Endothelial cell of umbilical vein (primary cell): ENCODE data around the gene GRIA1. TPM values are rescaled to one million over a fixed set of nuclear protein-coding genes. Genes with fewer than 3 reads are reported as not detected.

ENCODE experiments used
- BruUV-seq: library from RNA; stranded (reverse); fragments of 400-500 nt; replicated peaks from 2 replicates; lab custom pipeline; 2021; lab: Mats Ljungman, UMichigan
- CTCF ChIA-PET: fragments of 300-600, 350-600 bp; sonication (Branson Sonifier 250); formaldehyde crosslinking; loops from one replicate; lab custom pipeline; 2021; ENCODE audit warnings: antibody characterized with exemption, inconsistent platforms; lab: Charles Lee
- POLR2A ChIA-PET: fragments of 300-600, 350-600 bp; sonication (Branson Sonifier 250); formaldehyde crosslinking; loops from one replicate; lab custom pipeline; 2021; ENCODE audit warnings: antibody characterized with exemption, inconsistent platforms; lab: Charles Lee
- DNase-seq: peaks from one replicate; pipeline ENCODE4 v3.0.0-alpha.2; 2011; ENCODE audit warnings: low read depth, low spot score
- FAIRE-seq: peaks from 2 replicates; lab custom pipeline; 2011; peaks lifted over from hg19 to GRCh38; lab: Jason Lieb, UNC
- H2AFZ ChIP-seq: 2 replicates; pipeline ENCODE4 v1.6.0; 2012; ENCODE audit warnings: low read depth, low read length, control low read depth, inconsistent platforms
- H3K27ac ChIP-seq: 2 replicates; pipeline ENCODE4 v1.5.1; 2011; ENCODE audit warnings: low read depth, mild to moderate bottlenecking, control low read depth, low read length, moderate library complexity; ENCODE audit not compliant: insufficient read depth
- H3K27me3 ChIP-seq, 2 experiments: 2 replicates each; pipeline versions ENCODE4 v1.6.0 to v1.6.1; 2011; ENCODE audit warnings: low read length in 2 of 2, mixed read lengths in 1 of 2; ENCODE audit not compliant: control insufficient read depth in 2 of 2, insufficient read depth in 2 of 2
- H3K36me3 ChIP-seq, 2 experiments: 2 replicates in 1 of 2; 3 replicates in 1 of 2; pipeline ENCODE4 v1.5.1; 2011; ENCODE audit warnings: low read length in 2 of 2, mild to moderate bottlenecking in 1 of 2, moderate library complexity in 1 of 2; ENCODE audit not compliant: control insufficient read depth in 2 of 2, insufficient read depth in 2 of 2; ENCODE audit errors: extremely low read depth in 1 of 2
- H3K4me1 ChIP-seq: 3 replicates; pipeline ENCODE4 v1.5.1; 2011; ENCODE audit warnings: mild to moderate bottlenecking, low read length; ENCODE audit not compliant: control insufficient read depth, insufficient read depth; ENCODE audit errors: extremely low read depth
- H3K4me2 ChIP-seq: 2 replicates; pipeline ENCODE4 v1.6.1; 2011; ENCODE audit warnings: low read length, control low read depth, mixed read lengths; ENCODE audit not compliant: insufficient read depth
- H3K4me3 ChIP-seq, 3 experiments: fragments of 200-600 bp in 1 of 3; sonication (generic), shearing (Covaris generic) in 1 of 3; replicated peaks in 1 of 3; 2 replicates each; pipeline ENCODE4 v1.5.1; 2011 to 2016; ENCODE audit warnings: control low read depth in 3 of 3, low read length in 3 of 3, mild to moderate bottlenecking in 2 of 3, inconsistent platforms in 1 of 3, low read depth in 1 of 3, moderate library complexity in 1 of 3; ENCODE audit not compliant: insufficient read depth in 1 of 3
- H3K79me2 ChIP-seq: 2 replicates; pipeline ENCODE4 v1.6.0; 2012; ENCODE audit warnings: low read length, inconsistent platforms; ENCODE audit not compliant: control insufficient read depth, insufficient read depth
- H3K9ac ChIP-seq: replicated peaks from 2 replicates; pipeline ENCODE3; 2011; ENCODE audit warnings: low read length, control low read depth; ENCODE audit not compliant: insufficient read depth; ENCODE audit errors: extremely low read depth
- H3K9me1 ChIP-seq: replicated peaks from 3 replicates; pipeline ENCODE4 v1.6.0; 2011; ENCODE audit warnings: mild to moderate bottlenecking, low read length; ENCODE audit not compliant: control insufficient read depth, insufficient read depth; ENCODE audit errors: extremely low read depth
- H3K9me3 ChIP-seq: replicated peaks from 2 replicates; pipeline ENCODE4 v1.5.1; 2012; ENCODE audit warnings: low read length, inconsistent platforms; ENCODE audit not compliant: control insufficient read depth, insufficient read depth
- H4K20me1 ChIP-seq: replicated peaks from 2 replicates; pipeline ENCODE3; 2011; ENCODE audit warnings: mild to moderate bottlenecking, low read length; ENCODE audit not compliant: control insufficient read depth, insufficient read depth; ENCODE audit errors: extremely low read depth
- EZH2 ChIP-seq: IDR thresholded peaks from 2 replicates; pipeline ENCODE4 v1.6.1; 2012; ENCODE audit warnings: borderline replicate concordance, low read depth, mild to moderate bottlenecking, moderate library complexity, low read length, inconsistent platforms; ENCODE audit not compliant: severe bottlenecking
- FOS ChIP-seq: IDR thresholded peaks from 2 replicates; pipeline ENCODE4 v1.6.1; 2011; ENCODE audit warnings: mild to moderate bottlenecking, low read length, moderate library complexity, borderline replicate concordance; ENCODE audit not compliant: insufficient read depth
- GATA2 ChIP-seq: IDR thresholded peaks from 2 replicates; pipeline ENCODE4 v1.7.0; 2011; ENCODE audit warnings: low read depth, mild to moderate bottlenecking, moderate library complexity, mixed read lengths, low read length; ENCODE audit not compliant: insufficient read length, insufficient read depth
- JUN ChIP-seq: IDR thresholded peaks from 2 replicates; pipeline ENCODE4 v1.6.1; 2011; ENCODE audit warnings: borderline replicate concordance, low read depth; ENCODE audit not compliant: insufficient read length, insufficient read depth
- MAX ChIP-seq: IDR thresholded peaks from 2 replicates; pipeline ENCODE4 v1.6.1; 2011; ENCODE audit not compliant: insufficient read depth, insufficient read length
- MYC ChIP-seq: IDR thresholded peaks from one replicate; pipeline ENCODE4 v1.6.1; 2011; ENCODE audit warnings: mild to moderate bottlenecking, low read depth, low read length
- POLR2A ChIP-seq: IDR thresholded peaks from 2 replicates; pipeline ENCODE4 v1.6.1; 2012; ENCODE audit warnings: low read depth, mild to moderate bottlenecking, control low read depth, low read length
- POLR2AphosphoS5 ChIP-seq: IDR thresholded peaks from 2 replicates; pipeline ENCODE4 v1.6.1; 2012; ENCODE audit warnings: low read depth, mild to moderate bottlenecking, control low read depth, low read length, moderate library complexity; ENCODE audit not compliant: insufficient read depth
- dilution Hi-C: fragments of 300-500 bp; cut with MboI; formaldehyde crosslinking; loops from one replicate; pipeline ENCODE4 v1.15.0; 2019; ENCODE audit warnings: low sequenced_read_pairs; ENCODE audit not compliant: extremely low pct_ligation_motif_present
- intact Hi-C: fragments of 100-400 bp; cut with micrococcal nuclease; formaldehyde crosslinking; loops from one replicate; pipeline ENCODE4 v1.10.0; 2022
- polyA plus RNA-seq, 4 experiments: library from polyadenylated mRNA; depleted of rRNA in 3 of 4; stranded (reverse) in 3 of 4; unstranded in 1 of 4; fragments of >200 nt; gene quantifications; 2 replicates each; pipeline versions ENCODE4 v1.2.1 to v1.2.3, GENCODE V29; 2011 to 2012; ENCODE audit warnings: missing spikeins in 1 of 4
- total RNA-seq: library from RNA; stranded (reverse); gene quantifications from 2 replicates; pipeline ENCODE4 v1.2.3, GENCODE V29; 2021
- TF ChIP-seq, protein P1 (sequence below), 2 donors: IDR thresholded peaks; 1 replicate in 1 of 2; 2 replicates in 1 of 2; pipeline ENCODE4 v1.5.1; 2011; ENCODE audit warnings: low read length in 2 of 2, mild to moderate bottlenecking in 2 of 2, moderate library complexity in 2 of 2, control low read depth in 1 of 2, inconsistent platforms in 1 of 2, low read depth in 1 of 2; ENCODE audit not compliant: insufficient read depth in 1 of 2; ENCODE audit errors: extremely low read depth in 1 of 2

The GRIA1 gene
- total and polyA plus RNA-seq, 2 donors (not counting 3 experiments of a cell fraction or from before 2014, with no cell fraction given) = not detected

- CTCF ChIA-PET = no interaction called here
- intact Hi-C loops = no loop called here
- POLR2A ChIA-PET = no interaction called here
- BruUV-seq = no TSS peak
- no peak for DNase-seq
- no peak for FAIRE-seq
- Histone ChIP-seq H2AFZ (no peak overlapping the region), H3K9me3 (no peaks in the 10 kb centered on the region), H3K4me2 (no peak overlapping the region), H3K4me1 (no peaks in the 10 kb centered on the region), H3K27ac (no peak overlapping the region), H3K79me2 (no peaks in the 10 kb centered on the region), H3K36me3 (no peaks in the 10 kb centered on the region), H3K9me1 (no peaks in the 10 kb centered on the region), H3K27me3 (no peaks in the 10 kb centered on the region), H3K9ac (no peak overlapping the region), H4K20me1 (no peaks in the 10 kb centered on the region), H3K4me3 (no peak overlapping the region)
- TF ChIP-seq, protein P1, sequence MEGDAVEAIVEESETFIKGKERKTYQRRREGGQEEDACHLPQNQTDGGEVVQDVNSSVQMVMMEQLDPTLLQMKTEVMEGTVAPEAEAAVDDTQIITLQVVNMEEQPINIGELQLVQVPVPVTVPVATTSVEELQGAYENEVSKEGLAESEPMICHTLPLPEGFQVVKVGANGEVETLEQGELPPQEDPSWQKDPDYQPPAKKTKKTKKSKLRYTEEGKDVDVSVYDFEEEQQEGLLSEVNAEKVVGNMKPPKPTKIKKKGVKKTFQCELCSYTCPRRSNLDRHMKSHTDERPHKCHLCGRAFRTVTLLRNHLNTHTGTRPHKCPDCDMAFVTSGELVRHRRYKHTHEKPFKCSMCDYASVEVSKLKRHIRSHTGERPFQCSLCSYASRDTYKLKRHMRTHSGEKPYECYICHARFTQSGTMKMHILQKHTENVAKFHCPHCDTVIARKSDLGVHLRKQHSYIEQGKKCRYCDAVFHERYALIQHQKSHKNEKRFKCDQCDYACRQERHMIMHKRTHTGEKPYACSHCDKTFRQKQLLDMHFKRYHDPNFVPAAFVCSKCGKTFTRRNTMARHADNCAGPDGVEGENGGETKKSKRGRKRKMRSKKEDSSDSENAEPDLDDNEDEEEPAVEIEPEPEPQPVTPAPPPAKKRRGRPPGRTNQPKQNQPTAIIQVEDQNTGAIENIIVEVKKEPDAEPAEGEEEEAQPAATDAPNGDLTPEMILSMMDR (IDR thresholded peaks at IDR 0.05; ENCODE audit: extremely low read depth in 1 of 2, insufficient read depth in 1 of 2, low read depth in 1 of 2, low read length in 2 of 2) = no peak
- TF ChIP-seq POLR2AphosphoS5 = no peak
- TF ChIP-seq JUN = no peak
- TF ChIP-seq FOS = no peak
- dilution Hi-C loops = no loop called here
Observed at GRCh38 chr5:153799466-153799865, 309.0 kb downstream of the GRIA1 start.

DNA sequence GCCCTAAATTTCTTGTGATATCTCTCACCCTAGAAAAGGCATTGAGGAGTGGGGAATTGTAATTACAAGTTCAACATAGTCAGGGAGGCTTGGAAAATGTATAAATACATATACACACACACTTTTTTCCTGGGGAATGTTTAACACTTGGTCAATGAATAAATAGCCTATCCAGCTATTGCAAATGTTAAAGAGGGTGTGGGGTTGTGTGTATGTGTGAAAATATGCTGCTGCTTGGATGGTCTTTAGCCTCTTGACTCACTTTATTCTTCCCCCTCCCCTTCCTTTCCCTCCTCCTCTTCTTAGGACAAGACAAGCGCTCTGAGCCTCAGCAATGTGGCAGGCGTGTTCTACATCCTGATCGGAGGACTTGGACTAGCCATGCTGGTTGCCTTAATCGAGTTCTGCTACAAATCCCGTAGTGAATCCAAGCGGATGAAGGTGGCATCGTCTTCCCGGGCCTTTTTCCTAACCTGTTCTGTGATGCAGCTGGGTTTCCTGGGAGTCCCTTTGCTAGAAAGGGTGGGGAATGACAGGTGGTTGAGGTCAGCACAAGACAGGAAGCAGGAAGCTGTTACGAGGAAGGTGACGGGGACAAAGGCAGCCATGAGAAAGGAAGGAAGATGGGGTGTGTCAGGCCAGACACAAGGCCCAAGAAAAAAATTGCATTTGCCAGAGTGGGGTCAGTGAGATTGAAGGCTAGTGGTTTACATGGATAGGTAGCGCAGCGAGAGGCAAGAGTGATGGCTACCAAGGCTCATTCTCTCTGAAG, 311.8 kb downstream of the GRIA1 start:
- DNase-seq = no peak
- ChIA-PET POLR2A (no interaction called here), CTCF (no interaction called here)
- no peaks in the 10 kb centered on the region for H3K9me3 ChIP-seq
- no peak overlapping the region for H3K27ac ChIP-seq
- no peaks in the 10 kb centered on the region for H3K4me1 ChIP-seq
- no peaks in the 10 kb centered on the region for H3K36me3 ChIP-seq
- H3K79me2 ChIP-seq = no peaks in the 10 kb centered on the region
- no peaks in the 10 kb centered on the region for H3K9me1 ChIP-seq
- H2AFZ ChIP-seq = no peak overlapping the region
- TF ChIP-seq FOS (no peak), POLR2A (no peak), JUN (no peak), MAX (no peak), GATA2 (no peak), POLR2AphosphoS5 (no peak), MYC (no peak), EZH2 (no peak)
- H3K4me3 ChIP-seq = no peak overlapping the region
- no peaks in the 10 kb centered on the region for H3K27me3 ChIP-seq
- intact Hi-C loops = no loop called here
- H3K9ac ChIP-seq = no peak overlapping the region
- no peak overlapping the region for H3K4me2 ChIP-seq
- no peak for FAIRE-seq
- dilution Hi-C loops = no loop called here
- BruUV-seq = no TSS peak
- H4K20me1 ChIP-seq = no peaks in the 10 kb centered on the region
